HT-29 (cell line): ENCODE data around the gene TMEM33. TPM values are rescaled to one million over a fixed set of nuclear protein-coding genes. Genes with fewer than 3 reads are reported as not detected.
"Not testable (repeated sequence)": the region's sequence is repeated elsewhere in the genome, so short reads cannot be mapped to it uniquely, and the experiment has no call there.

Experiments
- DNase-seq: peaks from one replicate; pipeline ENCODE4 v3.0.0-alpha.2; 2015; ENCODE audit warnings: low spot score
- total RNA-seq: library from RNA; depleted of rRNA; stranded (reverse); fragments of >200 nt; shearing (Covaris generic); gene quantifications from 2 replicates; pipeline ENCODE4 v1.2.3, GENCODE V29; 2014; rRNA removed

TMEM33 gene, protein sequence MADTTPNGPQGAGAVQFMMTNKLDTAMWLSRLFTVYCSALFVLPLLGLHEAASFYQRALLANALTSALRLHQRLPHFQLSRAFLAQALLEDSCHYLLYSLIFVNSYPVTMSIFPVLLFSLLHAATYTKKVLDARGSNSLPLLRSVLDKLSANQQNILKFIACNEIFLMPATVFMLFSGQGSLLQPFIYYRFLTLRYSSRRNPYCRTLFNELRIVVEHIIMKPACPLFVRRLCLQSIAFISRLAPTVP
- 100 and 119 TPM in 2 replicates for total RNA-seq

DNA sequence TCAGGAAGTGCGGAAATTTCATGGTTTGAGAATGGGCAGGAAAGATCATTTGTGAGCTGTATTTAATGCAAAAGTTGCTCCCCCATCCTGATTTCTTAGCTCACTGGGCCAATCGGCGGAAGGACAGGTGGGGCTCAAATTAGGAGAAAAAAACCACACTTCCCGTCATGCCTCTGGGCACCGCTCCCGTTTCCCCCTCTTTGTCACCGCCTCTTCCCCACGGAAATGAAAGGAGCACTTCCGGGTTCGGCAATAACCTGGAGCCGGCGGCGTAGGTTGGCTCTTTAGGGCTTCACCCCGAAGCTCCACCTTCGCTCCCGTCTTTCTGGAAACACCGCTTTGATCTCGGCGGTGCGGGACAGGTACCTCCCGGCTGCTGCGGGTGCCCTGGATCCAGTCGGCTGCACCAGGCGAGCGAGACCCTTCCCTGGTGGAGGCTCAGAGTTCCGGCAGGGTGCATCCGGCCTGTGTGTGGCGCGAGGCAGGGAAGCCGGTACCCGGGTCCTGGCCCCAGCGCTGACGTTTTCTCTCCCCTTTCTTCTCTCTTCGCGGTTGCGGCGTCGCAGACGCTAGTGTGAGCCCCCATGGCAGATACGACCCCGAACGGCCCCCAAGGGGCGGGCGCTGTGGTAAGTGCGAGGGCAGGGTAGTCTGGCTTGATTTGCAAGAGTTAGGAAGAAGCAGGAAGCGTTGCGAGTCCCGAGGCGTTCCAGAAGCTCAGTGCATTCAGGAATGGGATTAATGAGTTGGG is at the start of gene TMEM33:
Gene TMEM33 (plus strand): TSS at position 529 of the 751 bp plus-strand sequence. CDS start 56 bp downstream, at position 585.
- peak; percentile 93 for DNase-seq

DNA sequence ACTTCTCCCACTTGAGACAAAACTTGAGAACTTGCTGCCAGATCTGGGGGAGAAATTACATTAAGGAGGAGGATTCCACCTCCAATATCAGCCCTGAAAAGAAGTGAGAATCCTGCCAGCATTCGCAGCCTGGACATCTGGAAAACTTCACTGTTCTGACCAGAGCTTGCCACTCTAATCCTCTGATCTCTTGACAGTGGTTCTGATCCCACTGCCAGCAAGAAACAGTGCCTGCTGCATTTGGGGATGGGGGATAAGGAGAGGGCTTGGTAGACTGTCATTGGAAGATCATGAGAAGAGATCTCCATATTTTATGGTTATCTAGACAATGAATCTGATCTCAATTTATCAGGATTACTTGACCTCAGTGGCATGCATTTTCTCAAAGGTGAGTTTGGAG is 49.8 kb upstream of the TMEM33 start:
- no peak for DNase-seq

DNA sequence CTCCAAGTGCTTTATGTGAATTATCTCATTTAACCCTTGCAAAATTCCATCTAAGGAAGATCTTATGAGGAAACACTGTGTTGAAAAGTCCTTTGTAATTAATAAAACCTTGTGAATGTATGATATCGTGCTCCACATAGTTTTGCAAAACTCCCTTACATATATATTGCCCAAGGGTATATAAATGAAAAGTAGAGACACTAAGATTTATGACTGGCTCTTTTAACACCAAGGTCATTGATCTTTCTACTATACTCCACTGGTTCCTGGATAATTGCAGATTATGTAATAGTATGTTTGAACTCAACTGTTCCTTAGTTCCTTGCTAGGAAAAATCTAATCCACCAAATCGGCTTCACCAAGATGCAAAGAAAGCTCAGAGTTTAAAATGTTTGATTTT is 48.0 kb upstream of the TMEM33 start:
- no peak for DNase-seq

DNA sequence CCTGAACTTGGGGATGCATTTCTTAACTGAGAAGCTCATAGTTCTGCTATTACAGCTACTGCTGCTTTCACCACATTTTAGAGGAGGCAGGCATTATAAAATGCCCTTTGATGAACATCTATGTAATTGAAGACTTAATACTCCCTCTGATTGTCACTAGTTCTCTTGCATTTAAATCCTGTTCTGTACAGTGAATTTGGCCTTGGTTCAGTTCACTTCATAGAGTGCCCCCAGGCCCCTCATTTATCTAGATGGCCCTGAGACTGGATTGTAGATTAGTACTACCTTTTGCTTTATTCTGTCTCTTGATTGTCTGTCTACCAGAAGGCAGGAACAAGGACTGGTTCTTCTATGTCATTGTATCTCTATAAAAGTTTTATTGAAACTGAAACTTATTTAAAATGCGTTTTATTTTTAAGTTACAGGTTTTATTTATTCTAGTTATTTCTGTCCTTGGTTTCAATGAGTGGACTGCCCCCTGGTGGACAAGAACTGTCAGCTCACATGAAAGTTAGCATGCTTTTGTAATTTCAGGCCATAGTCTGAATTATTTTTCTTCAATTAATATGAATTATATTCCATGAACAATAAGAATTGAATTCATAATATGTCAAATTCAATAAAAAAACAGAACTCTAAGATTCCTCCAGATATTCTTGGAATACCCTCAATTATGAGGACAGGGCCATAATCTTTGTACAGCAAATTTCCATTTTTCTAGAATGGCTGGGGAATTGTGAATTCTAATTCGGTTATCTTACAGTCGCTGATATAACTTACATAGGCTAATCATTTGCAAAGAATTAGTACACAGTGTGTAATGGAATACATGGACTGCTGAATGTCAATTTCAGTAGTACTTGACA is 47.2 kb upstream of the TMEM33 start:
- DNase-seq: peak; percentile 60

DNA sequence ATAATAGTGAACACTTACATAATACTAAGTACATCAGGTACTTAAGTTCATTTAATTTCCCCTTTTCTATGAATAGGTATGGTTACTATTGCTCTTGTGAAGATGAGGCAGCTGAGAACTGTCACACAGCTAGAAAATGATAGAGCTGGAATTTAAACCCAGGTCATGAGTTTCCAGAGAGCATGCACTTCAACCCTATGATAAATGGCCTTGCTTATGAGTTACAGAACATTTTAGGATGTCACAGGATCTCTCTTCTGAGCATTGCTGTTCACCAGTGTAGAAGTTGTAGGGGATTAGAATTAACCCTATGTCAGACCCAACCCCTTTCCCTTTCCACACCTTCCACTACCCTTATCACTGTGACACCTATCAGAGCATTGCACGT is 46.5 kb upstream of the TMEM33 start:
- no peak for DNase-seq

DNA sequence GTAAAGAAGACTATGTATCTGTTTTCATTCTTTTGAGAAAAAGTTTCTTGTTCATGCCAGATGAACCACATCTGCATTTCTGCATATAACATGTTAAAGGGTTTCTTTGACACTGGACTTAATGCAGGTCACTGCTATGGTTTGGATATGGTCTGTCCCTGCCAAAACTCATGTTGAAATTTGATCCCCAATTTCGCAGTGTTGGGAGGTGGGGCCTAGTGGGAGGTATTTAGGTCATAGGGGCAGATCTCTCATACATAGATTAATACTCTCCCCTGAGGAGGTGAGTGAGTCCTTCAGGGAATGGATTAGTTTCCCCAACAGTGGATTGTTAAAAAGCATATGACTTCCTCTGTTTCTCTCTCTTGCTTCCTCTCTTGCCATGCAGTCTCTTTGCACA is 45.9 kb upstream of the TMEM33 start:
- no peak for DNase-seq

DNA sequence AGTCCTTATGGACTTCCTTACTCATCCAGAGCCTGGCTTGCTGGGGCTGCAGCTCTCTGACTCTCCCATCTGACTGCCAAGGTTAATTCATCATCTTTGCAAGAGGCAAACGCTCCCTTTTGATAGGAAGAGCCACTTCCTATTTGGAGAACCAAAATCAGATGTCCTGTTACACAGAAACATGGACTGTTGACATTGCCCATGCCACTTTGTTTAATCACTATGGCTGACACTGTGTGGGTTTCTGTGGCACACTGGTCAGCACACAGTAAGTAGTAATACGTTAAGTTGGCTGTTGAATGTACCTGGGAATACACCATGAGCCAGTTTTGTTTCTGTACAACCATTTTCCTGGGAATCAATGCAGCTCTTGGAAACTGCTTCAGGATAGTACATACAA is 45.1 kb upstream of the TMEM33 start:
- no peak for DNase-seq

DNA sequence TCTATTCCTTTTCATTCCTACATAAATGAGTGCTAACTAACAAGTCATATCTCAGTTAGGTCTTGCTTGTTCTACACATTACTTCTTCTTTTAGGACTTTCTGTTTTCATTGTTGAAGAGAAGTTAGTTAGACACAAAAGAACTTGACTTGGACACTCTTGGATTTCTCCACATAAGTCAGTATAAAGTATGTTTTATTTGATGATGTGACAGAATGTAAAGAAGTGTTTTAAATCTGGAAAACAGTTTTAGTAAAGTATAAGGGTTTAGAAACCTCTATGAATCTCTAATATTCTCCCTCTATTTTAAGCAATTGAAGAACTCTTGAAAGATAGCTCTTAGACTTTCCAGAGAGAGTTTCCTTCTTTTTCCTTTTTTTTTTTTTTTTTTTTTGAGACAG is 38.6 kb upstream of the TMEM33 start:
- DNase-seq: no peak

DNA sequence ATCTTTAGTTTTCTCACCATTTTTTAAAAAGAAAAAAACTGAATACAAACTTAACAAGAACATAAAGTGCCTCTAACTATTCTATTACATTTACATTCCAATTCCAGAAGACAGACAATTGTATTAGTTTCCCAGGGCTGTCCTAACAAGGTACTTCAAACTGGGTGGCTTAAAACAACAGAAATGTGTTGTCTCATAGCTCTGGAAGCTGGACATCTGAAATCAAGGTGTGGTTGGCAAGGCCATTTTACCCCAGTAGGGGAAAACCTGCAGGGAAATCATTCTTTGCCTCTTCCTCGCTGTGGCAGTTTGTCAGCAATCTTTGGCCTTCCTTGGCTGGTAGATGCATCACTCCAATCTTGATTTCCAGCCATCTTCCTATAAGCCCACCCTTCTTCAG is 37.5 kb upstream of the TMEM33 start:
- no peak for DNase-seq

DNA sequence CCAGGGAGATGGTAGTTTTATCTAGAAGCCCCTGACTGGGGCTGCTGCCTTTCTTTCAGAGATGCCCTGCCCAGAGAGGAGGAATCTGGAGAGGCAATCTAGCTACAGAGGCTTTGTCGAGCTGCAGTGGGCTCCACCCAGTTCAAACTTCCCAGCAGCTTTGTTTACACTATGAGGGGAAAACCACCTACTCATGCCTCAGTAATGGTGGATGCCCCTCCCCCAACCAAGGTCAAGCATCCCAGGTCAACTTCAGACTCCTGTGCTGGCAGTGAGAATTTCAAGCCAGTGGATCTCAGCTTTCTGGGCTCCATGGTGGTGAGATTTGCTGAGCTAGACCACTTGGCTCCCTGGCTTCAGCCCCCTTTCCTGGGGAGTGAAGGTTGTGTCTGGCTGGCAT is 26.1 kb upstream of the TMEM33 start:
- DNase-seq: peak; percentile 38

DNA sequence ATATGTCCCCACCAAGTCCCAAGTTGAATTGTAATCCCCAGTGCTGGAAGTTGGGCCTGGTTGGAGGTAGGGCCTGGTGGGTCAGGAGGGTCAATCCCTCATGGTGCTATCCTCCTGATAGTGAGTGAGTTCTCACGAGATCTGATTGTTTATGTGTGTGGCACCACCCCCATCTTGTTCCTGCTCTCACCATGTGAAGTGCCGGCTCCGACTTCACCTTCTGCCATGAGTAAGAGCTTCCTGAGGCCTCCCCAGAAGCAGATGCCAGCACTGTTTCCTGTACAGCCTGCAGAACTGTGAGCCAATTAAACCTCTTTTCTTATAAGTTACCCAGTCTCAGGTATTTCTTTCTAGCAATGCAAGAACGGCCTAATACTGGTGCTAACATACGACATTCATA is 22.7 kb upstream of the TMEM33 start:
- DNase-seq: no peak

DNA sequence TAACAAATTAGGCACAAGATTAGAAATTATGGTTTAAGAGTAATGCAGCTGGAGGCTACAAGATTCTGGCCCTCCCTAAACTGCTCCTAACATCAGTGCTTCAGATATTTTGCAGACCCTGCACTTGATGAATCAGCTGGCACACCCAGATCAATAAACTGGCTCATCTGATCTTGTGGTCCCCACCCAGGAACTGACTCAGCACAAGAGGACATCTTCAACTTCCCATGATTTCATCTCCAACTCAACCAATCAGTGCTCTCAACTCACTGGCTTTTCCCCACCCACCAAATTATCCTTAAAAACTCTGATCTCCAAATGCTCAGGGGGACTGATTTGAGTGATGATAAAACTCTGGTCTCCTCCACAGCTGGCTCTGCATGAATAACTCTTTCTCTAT is 21.7 kb upstream of the TMEM33 start:
- DNase-seq: no peak

DNA sequence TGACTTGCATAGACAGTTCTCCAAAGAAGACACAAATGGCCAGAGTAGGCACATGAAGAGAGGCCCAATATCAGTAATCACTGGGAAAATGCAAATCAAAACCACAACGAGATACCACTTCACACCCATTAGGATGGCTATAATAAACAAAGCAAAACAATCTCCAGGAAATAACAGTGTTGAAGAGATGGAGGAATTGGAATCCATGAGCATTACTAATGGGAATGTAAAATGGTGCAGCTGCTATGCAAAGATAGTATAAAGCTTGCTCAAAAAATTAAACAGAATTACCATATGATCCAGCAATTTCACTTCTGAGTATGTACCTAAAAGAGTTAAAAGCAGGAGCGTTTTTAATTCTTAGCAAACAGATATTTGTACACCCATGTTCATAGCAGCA is 17.0 kb upstream of the TMEM33 start:
- DNase-seq: no peak

DNA sequence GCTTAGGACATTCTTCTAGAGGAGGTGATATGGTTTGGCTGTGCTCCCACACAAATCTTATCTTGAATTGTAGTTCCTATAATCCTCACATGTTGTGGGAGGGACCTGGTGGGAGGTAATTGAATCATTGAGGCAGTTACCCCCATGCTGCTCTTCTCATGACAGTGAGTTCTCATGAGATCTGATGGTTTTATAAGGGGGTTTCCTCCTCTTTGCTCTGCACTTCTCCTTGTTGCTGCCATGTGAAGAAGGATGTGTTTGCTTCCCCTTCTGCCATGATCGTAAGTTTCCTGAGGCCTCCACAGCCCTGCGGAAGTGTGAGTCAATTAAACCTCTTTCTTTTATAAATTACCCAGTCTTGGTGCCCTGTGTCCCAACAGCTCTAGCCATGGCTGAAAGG is 14.8 kb upstream of the TMEM33 start:
- DNase-seq: not testable (repeated sequence)

DNA sequence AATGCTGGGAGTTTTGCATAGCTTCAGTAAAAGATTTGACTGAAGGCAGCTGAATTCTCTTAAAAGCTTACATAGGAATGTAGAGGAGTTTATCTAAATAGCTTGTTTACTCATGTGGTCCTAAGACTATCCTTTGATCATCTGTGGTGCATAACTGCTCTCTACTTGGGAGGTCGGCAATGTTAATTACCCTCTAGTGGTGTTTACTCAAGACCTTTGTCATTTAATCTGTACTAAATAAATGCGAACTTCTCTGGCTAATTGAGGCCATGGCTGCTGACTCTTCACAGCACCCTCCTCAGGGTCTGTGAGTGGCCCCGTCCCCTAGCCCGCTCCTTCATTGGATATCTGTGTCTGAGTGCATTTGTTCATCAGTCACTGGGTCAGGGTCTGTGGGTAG is 13.8 kb upstream of the TMEM33 start:
- DNase-seq: no peak

DNA sequence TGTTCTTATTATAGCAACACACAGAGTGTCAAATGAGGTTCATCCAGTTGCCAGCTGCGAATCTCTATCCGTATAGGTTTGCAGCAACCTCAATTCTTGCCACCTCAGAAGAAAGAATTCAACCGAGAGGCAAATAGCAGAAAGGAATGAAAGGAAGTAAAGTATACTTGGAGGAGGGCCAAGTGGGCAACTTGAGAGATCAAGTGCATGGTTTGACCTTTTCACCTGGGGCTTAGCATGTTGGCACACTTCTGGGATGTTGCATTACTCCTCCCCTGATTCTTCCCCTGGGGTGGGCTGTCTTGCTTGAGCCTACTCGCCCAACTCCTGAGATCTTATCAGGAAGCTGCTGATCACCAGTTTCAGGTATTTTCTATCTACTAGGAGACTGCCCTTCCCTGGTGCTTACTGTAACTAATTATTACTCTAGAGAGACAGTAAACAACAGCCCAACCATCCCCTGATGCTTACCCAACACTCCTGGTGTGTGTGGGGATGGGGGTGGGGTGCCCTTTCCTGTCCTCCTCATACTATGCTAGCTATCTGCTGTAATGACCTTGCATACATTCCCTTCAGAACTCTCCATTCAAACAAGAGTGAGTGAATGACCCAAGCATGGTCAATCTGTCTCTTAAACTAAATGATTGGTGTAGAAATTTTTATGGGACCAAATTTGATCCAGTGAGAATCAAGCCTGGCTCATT is 7.3 kb upstream of the TMEM33 start:
- peak; percentile 16 for DNase-seq

DNA sequence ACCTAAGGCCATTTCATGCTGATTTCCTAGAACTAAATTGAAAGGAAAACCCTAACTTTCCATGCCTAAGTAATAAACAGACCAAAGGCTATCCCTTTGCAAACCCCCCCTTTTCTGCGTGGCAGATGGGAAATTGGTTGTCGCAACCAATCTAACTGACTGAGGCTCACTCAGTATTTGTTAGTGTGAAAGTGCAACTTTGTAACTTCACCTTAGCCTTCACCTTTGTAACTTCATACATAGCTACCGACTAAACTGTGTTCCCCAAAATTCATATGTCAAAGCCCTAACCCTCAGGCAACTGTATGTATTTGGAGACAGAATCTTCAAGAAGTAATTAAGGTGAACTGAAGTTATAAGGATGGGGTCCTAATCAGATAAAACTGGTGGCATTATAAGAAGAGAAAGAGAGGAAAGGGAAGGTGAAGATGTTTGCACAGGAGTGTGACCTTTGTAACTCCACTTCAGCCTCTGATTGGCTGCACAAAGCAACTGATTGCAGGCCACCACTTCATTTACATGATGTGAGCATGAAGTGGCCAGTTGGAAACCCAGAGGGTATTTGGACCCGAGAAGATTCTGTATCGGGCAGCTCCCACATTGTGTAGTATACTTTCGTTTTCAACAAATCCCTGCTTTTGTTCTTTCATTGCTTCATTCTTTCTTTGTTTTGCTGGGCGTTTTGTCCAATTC is 4.9 kb upstream of the TMEM33 start:
- DNase-seq: no peak

DNA sequence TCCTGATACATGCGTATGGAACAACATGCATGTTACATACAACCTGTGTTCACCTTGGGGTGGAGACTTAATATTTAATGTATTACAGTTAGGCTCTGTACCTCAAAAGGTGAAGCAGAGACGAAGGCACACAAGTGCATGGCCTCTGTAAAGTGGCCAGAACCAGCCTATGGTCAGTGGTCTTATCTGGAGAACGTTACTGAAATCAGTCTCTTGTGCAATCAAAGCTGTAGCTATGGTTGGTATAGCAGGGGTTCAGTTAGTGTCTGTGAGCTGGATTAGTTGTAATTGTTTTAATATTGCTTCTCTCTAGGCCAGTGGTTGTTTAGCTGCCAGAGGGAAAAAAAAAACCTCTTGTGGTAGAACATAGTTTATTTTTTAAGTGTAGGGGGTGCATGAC is 2.2 kb upstream of the TMEM33 start:
- no peak for DNase-seq

DNA sequence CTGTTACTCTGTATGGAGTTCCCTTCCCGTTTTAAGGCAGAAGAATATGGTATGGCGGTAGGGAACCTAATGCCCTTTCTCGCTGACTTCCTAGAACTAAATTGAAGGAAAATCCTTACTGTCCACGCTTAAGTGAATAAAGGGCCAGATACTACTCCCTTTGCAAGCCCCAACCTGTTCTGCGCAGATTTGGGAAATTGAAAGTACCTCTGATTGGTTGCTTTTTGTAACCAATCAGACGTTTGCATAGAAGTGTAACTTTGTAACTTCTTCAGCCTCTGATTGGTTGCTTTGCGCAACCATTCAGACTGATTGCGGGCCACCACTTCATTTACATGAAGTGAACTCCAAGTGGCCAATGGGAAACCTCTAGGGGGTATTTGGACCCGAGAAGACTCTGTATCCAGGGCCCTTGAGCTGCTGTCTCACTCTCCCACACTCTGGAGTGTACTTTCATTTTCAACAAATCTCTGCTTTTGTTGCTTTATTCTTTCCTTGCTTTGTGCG is 1.2 kb upstream of the TMEM33 start:
- DNase-seq: no peak

DNA sequence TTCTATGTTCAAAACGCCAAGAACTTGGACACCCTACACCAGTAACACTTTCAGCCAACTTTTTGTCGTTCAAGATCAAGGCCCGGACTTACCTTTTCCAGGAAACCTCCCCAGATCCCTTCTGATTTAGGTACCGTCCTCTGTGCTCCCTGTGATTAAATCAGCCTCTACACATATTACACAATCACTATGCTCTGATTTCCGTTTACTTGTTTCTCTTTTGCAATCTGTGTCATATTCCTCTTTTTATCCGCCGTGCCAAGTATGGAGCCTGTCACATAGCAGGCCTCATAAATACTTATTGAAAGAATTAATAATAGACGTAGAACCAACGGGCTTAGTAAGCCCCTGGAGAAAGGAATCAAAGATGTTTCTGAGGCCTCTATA is 722 bp upstream of the TMEM33 start:
- no peak for DNase-seq

DNA sequence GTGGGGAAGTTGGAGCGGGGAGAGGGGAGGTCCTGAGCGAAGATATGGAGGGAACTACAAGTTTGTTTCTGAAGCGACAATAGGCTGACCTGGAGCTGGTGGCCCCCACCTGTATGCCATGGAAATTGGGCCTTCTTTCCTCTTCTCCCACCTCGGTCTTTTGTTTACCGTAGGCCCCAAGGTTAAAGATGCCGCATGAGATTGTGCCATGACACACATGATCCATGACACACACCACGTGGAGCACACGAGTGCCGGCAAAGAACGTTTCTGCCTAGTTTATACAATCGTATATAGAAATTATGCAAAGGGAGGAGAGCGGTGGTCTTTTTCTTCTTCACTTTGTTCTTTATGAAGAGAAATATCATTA is 408 bp downstream of the TMEM33 start:
- peak; percentile 65 for DNase-seq
